Erythroblast (primary cell): ENCODE data around the gene AKR1A1.

Experiments used
- GATA1 ChIP-seq: IDR thresholded peaks from 2 replicates; pipeline ENCODE4 v1.6.1; 2011; ENCODE audit warnings: low read depth, mild to moderate bottlenecking, control low read depth, low read length, moderate library complexity
- POLR2A ChIP-seq: IDR thresholded peaks from 2 replicates; pipeline ENCODE4 v1.6.1; 2011; ENCODE audit warnings: mild to moderate bottlenecking, low read length

DNA sequence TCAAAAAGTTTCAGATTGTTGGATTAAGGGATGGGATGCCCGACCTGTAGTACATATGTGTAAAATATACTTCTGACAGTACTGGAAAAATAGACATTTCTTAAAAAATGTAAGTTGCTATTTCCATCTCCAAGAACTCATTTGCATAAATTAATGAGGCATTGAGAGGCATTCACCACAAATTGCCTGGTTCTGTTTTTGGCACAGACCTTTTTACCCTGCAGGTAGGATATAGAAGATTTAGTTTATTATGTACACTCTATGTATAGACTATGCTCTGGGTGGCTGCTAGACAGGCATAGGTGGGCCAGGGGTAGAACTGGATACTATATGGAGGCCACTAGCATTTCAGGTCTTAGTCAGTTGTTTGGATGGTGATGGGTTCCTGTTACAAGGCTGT, 65.3 kb downstream of the AKR1A1 start:
- TF ChIP-seq POLR2A (no peak), GATA1 (no peak)
